Regular cardiac myocyte (primary cell): ENCODE data around the gene NTM. TPM values are rescaled to one million over a fixed set of nuclear protein-coding genes. Genes with fewer than 3 reads are reported as not detected.

Experiments used
- total RNA-seq: library from RNA; depleted of rRNA; stranded (reverse); fragments of >200 nt; gene quantifications from 2 replicates; pipeline ENCODE4 v1.2.3, GENCODE V29; 2014

Gene NTM
- 20.3 and 43.3 TPM in 2 replicates for total RNA-seq

GRCh38 chr11:131370090-131370751 is at the start of gene NTM:
TSS of gene NTM (plus strand) at chr11:131370615.

